ENCODE data around the gene CLSTN3.
"Not testable (repeated sequence)": the region's sequence is repeated elsewhere in the genome, so short reads cannot be mapped to it uniquely, and the experiment has no call there.

CLSTN3 gene

GRCh38 chr12:7151532-7151931 lies 21.4 kb downstream of the CLSTN3 start:
- no peak for DNase-seq (ENCODE audit: low read depth)

DNA sequence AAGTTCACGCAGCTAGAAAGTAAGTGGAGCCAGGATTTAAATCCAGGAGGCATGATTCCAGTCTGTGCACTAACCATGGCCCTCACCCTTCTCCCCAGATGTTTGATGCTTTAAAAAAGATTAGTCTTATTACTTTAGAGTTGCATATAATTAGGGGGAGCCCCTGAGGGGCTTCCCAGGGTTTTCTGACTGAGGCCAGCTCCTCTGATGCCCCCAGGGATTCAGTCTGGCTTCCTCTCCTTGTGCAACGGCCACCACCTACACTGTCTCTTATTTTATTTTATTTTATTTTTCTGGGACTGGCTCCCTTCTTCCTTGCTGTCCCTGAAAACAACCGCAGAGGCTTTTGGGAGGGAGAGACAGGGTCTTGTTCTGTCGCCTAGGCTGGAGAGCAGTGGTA lies 22.6 kb downstream of the CLSTN3 start:
- no peak for DNase-seq (ENCODE audit: low read depth)

- no peak for DNase-seq (ENCODE audit: low read depth)
Observed at GRCh38 chr12:7154042-7154441, 23.9 kb downstream of the CLSTN3 start.

DNA sequence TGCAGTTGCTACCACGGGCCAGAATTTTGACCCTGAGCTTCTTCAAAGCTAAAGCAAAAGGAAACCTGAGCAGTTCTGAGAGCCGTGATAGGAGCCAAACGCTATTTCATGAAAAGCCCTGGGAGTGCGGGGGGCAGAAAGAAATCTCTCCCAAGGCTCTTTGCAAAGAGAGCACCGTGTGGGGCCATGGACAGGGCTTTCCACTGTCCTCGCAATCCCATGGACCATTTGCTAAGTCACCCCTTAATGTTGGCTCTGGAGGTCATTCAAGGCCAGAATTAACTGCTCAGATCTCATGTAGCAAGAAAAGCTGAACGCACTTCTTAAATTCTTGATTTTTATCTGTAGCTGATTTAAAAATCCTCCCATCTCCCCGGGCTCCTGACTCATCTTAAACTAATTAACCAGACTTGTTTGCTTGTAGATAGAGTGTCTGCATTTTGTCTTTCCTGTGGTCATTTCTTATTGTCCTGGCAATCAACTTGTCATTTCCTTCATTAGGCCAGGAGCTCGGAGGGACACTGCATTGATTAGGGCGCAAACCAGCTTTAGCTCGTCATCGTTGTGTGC lies 24.8 kb downstream of the CLSTN3 start:
- DNase-seq (ENCODE audit: low read depth), result no peak

DNA sequence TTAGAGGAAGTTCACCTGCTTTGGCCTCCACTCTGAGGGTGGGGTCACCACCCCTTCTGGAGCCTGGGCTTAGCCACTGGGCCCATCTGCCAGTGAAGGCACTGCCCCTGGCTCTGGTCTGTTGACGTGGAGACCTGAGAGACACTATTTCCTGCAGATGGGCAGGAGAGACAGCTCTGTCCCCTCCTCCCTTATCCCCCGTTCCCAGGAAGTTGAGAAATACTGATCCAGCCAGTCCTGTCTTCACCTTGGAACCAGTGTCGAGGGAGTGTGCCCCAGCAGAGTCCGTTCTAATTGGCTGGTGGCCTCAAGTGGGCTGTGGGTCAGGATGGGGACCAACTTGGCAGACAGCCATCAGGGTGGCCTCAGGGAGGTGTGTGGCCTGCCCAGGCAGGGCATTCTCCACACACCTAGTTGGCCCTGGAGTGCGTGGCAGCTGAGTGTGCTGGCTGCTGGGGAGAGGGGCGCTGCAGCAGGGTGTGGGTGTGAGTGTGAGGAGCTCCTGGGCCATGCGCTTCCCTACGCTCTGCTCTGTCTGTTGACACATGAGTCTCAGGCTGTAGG lies 25.4 kb downstream of the CLSTN3 start:
- DNase-seq (ENCODE audit: low read depth), result no peak

DNA sequence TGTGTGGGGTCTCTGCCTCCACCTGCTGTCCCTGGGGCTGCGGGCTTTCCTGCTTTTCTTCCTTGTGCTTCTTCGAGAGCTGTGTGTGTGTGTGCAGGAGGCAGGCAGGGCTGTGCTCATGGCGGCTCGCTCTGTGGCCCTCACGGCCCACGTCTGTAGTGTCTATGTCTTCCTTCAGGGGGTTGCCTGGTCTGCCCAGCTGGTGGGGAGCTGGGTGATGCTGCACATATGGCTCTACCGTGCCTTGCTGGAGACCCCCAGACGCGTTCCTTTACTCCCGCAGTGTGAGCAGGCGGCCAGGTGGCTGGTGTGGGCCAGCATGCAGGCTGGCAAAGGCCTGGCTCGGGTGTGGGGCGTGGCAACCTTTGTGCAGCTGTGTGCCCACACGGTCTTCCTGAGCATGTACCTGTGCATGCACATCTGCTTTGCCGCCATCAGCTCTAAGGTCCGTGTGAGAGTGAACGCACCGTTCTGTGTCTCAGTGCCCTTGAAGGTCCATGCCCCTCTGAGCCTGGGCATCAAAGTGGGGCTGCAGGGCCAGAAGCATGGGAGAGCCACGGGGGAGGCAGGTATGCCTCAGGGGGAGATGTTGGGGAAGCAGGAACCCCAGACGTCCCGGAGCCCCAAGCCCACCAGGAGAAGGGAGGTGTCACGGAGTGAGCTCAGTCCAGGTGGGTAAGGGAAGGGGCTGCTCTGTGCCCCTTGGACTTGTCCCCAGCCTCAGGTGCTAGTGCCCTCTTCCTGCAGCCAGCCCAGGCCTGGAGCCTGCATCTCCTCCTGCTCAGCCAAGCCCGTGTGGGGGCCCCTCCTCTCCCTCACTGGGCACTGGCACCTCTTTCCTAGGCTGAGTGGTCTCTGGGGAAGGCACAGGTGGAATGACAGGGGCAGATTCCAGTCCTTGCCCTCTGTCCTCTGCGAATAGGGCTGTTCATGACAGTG lies 26.4 kb downstream of the CLSTN3 start:
- no peak for DNase-seq (ENCODE audit: low read depth)

GRCh38 chr12:7157391-7157790 lies 27.2 kb downstream of the CLSTN3 start:
- DNase-seq (ENCODE audit: low read depth), result no peak

GRCh38 chr12:7158781-7159609 lies 28.8 kb downstream of the CLSTN3 start:
- DNase-seq (ENCODE audit: low read depth), result no peak

DNA sequence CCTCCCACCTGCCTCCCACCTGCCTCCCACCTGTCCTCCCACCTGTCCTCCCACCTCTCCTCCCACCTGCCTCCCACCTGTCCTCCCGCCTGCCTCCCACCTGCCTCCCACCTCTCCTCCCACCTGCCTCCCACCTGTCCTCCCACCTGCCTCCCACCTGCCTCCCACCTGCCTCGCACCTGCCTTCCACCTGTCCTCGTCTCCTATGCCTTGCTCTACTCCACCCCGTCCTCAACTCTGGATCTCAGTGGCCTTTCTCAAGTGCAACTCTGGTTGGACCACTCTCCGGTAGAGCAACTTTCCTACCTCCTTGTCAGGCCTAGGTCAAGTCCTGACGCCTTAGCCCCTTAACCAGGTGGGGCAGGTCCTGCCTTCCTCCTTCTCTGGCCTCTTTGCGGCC lies 30.0 kb downstream of the CLSTN3 start:
- no peak for DNase-seq (ENCODE audit: low read depth)

DNA sequence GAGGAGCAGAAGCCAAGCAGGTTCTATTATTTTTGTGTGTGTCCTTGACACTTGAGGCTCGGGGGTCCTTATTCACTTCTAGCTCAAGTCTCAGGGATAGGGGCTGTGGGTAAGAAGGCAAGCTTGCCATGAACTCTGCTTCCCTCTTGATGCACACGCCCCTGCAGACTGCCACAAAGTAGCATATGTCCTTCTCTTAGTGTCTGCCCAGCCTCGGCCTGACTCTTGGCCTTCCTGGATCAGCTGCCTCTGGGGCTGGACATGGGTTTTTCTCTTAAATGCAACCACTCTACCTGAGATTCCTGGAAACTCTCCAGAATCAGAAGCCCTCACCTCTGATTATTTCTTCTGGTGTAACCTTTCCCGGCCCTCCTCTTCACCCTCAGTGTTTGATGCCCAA lies 31.2 kb downstream of the CLSTN3 start:
- no peak for DNase-seq (ENCODE audit: low read depth)

DNA sequence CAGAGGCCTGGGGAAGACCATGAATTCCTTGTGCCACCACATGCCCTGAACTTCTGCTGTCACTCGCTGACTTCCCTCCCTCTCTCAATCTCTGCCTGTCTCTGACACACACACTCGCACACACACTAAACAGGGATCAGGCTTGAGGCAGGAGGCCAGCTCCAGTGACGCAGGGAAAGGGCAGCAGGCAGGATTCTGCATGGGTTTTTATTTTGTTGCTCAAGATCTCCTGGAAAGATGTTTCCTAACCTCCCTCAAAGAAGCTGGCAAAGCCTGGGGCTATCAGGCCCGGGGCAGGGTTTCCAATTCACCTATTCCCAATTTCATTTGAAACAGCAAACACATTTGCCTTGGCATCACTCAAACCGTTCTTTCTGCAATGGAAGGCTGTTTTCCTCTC lies 31.6 kb downstream of the CLSTN3 start:
- no peak for DNase-seq (ENCODE audit: low read depth)

GRCh38 chr12:7162691-7163114 lies 32.5 kb downstream of the CLSTN3 start:
- DNase-seq (ENCODE audit: low read depth), result peak; percentile 4

DNA sequence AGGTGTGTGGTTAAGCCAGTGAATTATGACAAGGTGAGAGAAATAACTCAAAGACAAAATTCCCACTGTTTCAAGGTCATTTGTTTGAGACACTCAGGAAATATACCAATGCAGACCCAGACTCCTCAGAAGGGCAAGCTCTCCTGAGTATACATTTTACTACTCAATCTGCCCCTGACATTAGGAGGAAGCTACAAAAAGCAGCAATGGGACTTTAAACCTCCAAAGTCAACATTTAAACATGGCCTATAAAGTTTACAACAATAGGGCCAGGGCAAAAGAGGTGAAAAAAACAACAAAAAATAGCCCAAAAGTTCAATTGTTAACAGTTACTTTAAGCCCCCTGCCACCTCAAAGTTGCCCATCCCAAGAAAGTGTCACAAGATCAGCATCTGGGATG lies 39.8 kb downstream of the CLSTN3 start:
- no peak for DNase-seq (ENCODE audit: low read depth)

- no peak for DNase-seq (ENCODE audit: low read depth)
Observed at GRCh38 chr12:7171854-7172253, 41.7 kb downstream of the CLSTN3 start.

DNA sequence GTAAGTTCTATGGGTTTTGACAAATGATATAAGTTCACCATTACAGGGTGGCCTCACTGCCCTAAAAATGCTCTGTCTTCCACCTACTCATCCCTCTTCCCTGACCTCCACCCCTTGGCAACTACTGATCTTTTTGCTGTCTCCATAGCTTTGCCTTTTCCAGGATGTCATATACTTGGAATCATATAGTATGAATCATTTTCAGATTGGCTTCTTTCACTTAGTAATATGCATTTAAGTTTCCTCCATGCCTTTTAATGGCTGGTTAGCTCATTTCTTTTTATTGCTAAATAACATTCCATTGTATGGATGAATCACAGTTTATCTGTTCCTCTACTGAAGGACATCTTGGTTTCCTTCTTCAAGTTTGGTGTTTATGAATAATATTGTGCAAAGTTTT lies 45.3 kb downstream of the CLSTN3 start:
- DNase-seq (ENCODE audit: low read depth), result no peak

- no peak for DNase-seq (ENCODE audit: low read depth)
Observed at GRCh38 chr12:7176595-7176994, 46.4 kb downstream of the CLSTN3 start.

DNA sequence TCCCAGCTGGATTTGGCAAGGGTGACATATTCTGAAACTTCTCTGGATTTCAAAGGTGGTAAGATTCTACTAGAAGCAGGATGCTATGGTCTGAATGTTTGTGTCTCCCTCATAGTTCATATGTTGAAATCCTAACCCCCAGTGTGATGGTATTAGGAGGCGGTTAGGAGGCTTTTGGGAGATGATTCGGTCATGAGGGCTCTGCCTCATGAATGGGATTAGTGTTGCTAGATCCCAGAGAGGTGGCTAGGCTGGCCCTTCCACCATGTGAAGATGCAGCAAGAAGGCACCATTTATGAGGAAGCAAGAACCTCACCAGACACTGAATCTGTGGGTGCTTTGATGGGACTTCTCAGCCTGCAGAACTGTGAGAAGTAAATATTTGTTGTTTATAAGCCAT lies 48.3 kb downstream of the CLSTN3 start:
- DNase-seq (ENCODE audit: low read depth), result no peak

DNA sequence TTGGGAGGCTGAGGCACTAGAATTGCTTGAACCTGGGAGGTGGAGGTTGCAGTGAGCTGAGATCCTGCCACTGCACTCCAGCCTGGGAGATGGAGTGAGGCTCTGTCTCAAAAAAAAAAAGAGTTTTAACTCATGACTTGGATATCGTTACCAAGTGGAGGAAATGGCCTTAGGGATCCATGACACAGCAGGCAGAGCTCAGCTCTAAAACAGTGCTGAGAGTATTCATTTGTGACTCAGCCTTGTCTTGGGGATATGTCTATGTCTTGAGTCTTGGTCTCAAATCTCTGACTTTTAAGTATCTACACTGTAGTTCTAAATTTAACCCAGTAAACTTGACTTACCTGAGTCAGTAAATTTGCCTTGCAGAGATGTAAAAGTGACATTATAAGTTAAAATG lies 50.5 kb downstream of the CLSTN3 start:
- DNase-seq (ENCODE audit: low read depth), result no peak

DNA sequence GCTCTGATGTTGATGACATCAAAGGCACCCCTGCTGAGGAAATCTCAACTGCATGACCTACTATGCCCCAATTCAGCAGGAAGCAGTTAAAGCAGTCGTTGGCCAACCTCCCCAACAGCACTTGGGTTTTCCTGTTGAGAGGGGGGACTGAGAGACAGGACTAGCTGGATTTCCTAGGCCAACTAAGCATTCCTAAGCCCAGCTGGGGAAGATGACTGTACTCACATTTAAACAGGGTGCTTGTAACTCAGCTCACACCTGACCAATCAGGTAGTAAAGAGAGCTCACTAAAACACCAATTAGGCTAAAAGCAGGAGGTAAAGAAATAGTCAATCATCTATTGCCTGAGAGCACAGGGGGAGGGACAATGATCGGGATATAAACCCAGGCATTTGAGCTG lies 55.9 kb downstream of the CLSTN3 start:
- DNase-seq (ENCODE audit: low read depth), result not testable (repeated sequence)

DNA sequence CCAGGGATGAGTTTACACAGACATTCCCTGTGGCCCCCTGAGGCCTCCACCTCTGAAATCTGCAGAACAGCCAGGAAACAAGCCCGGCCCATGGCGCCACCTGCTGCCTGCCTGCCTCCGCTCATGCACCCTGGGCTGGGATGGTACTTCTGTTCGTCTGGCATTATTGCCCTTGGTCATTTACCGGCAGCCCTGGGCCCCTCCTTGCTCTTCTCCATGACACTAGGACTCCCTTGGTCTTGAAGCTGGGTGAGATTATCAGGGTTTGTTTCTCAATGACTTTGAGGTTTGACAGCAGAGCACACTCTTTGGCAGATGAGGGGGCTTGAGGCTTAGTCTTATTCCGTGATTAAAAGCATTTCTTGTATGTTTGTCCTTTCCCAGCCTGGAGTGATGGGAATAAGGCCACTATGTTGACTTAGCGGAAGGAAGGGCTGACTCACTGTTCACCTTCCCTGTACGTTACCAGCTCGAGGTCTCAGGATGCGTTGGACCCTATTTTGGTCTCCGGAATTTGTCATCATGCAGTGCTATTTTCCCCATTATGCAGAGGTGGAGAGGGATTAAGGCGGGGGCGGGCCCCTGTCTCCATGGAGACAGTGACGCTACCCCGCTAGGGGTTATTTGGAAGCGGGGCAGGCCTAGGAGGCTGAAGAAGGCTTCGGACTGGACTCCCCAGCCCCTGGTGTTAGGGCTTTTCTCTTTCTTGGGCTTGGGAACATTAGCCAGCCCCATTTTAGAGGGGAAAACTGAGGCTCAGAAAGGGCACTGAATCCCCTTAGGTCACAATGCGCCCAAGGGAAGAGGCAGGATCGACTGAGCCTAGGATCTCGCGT lies 58.6 kb downstream of the CLSTN3 start:
- peak; percentile 41 for DNase-seq (ENCODE audit: low read depth)

All from activated T-cell treated with anti-CD3 and anti-CD28 coated beads for 24 hours (primary cell).